HEK293 (cell line): Measurements from ENCODE around the gene NR3C2.

Experiments used
- CTCF ChIA-PET: fragments of 350-600 bp; formaldehyde crosslinking; extraction: SDS; loops from one replicate; lab custom pipeline; 2021; ENCODE audit warnings: antibody characterized with exemption; lab: Yijun Ruan, JAX
- POLR2A ChIA-PET: fragments of 300-600 bp; formaldehyde crosslinking; extraction: SDS; loops from one replicate; lab custom pipeline; 2020; ENCODE audit warnings: antibody characterized with exemption, inconsistent platforms; lab: Yijun Ruan, JAX
- H3K27ac ChIP-seq: fragments of 200-500 bp; sonication (Bioruptor generic); 2 replicates; pipeline ENCODE4 v1.5.1; 2014; ENCODE audit warnings: low read depth, low read length, control low read depth, inconsistent platforms; ENCODE audit errors: extremely low read depth
- H3K36me3 ChIP-seq, 2 experiments: fragments of 200-500 bp in 1 of 2; sonication (Bioruptor generic) in 1 of 2; 1 replicate in 1 of 2; 2 replicates in 1 of 2; pipeline ENCODE4 v1.5.1; 2014 to 2017; ENCODE audit warnings: inconsistent platforms in 2 of 2, low read length in 2 of 2; ENCODE audit not compliant: control insufficient read depth in 2 of 2, insufficient read depth in 1 of 2
- H3K4me1 ChIP-seq: fragments of 200-500 bp; sonication (Bioruptor generic); 2 replicates; pipeline ENCODE4 v1.5.1; 2014; ENCODE audit warnings: mild to moderate bottlenecking, low read length, inconsistent platforms; ENCODE audit not compliant: control insufficient read depth, insufficient read depth
- H3K4me3 ChIP-seq: 2 replicates; pipeline ENCODE4 v1.5.1; 2011; ENCODE audit warnings: low read depth, mild to moderate bottlenecking, control low read depth, low read length, moderate library complexity
- H3K9me3 ChIP-seq: fragments of 200-500 bp; sonication (Bioruptor generic); 2 replicates; pipeline ENCODE4 v1.5.1; 2014; ENCODE audit warnings: low read depth, low read length, inconsistent platforms; ENCODE audit not compliant: control insufficient read depth, insufficient read depth
- BCL6B ChIP-seq: fragments of 450-650 bp; formaldehyde crosslinking; IDR thresholded peaks from 2 replicates; pipeline ENCODE4 v1.5.1; 2017; ENCODE audit warnings: missing biosample characterization, missing genetic modification characterization
- CTCF ChIP-seq: fragments of 450-650 bp; formaldehyde crosslinking; IDR thresholded peaks from 2 replicates; pipeline ENCODE4 v1.5.1; 2016; ENCODE audit warnings: missing biosample characterization, missing genetic modification characterization
- EGR2 ChIP-seq: fragments of 450-650 bp; formaldehyde crosslinking; IDR thresholded peaks from 2 replicates; pipeline ENCODE4 v1.5.1; 2016; ENCODE audit warnings: low read depth, missing biosample characterization, missing genetic modification characterization
- KLF8 ChIP-seq: fragments of 450-650 bp; formaldehyde crosslinking; IDR thresholded peaks from 2 replicates; pipeline ENCODE4 v1.5.1; 2016; ENCODE audit warnings: missing biosample characterization, missing genetic modification characterization
- MEIS1 ChIP-seq: sonication (generic); formaldehyde crosslinking; IDR thresholded peaks from 2 replicates; pipeline ENCODE4 v1.8.1; 2022; ENCODE audit warnings: missing genetic modification reagents, mild to moderate bottlenecking, borderline replicate concordance
- OVOL3 ChIP-seq: fragments of 450-650 bp; formaldehyde crosslinking; IDR thresholded peaks from 2 replicates; pipeline ENCODE4 v1.5.1; 2016; ENCODE audit warnings: missing biosample characterization, missing genetic modification characterization
- PRDM1 ChIP-seq: fragments of 450-650 bp; formaldehyde crosslinking; IDR thresholded peaks from 2 replicates; pipeline ENCODE4; 2016; ENCODE audit warnings: missing biosample characterization, missing genetic modification characterization
- SP3 ChIP-seq: fragments of 450-650 bp; formaldehyde crosslinking; IDR thresholded peaks from 2 replicates; pipeline ENCODE4 v1.5.1; 2016; ENCODE audit warnings: missing biosample characterization, missing genetic modification characterization
- SP7 ChIP-seq: fragments of 450-650 bp; formaldehyde crosslinking; IDR thresholded peaks from 2 replicates; pipeline ENCODE4 v1.5.1; 2016; ENCODE audit warnings: missing biosample characterization, missing genetic modification characterization
- TSHZ1 ChIP-seq: fragments of 450-650 bp; formaldehyde crosslinking; IDR thresholded peaks from 2 replicates; pipeline ENCODE4 v1.5.1; 2016; ENCODE audit warnings: missing biosample characterization, missing genetic modification characterization, borderline replicate concordance
- WT1 ChIP-seq: fragments of 450-650 bp; formaldehyde crosslinking; IDR thresholded peaks from 2 replicates; pipeline ENCODE4 v1.5.1; 2016; ENCODE audit warnings: missing biosample characterization, missing genetic modification characterization
- ZBTB20 ChIP-seq: fragments of 450-650 bp; formaldehyde crosslinking; IDR thresholded peaks from 2 replicates; pipeline ENCODE4 v1.5.1; 2016; ENCODE audit warnings: missing biosample characterization, missing genetic modification characterization
- ZBTB7A ChIP-seq: fragments of 450-650 bp; formaldehyde crosslinking; IDR thresholded peaks from 2 replicates; pipeline ENCODE4 v1.5.1; 2016; ENCODE audit warnings: low read depth, missing biosample characterization, missing genetic modification characterization
- ZFHX2 ChIP-seq: fragments of 450-650 bp; formaldehyde crosslinking; conservative IDR thresholded peaks from 2 replicates; pipeline ENCODE4 v1.5.1; 2016; ENCODE audit warnings: missing biosample characterization, missing genetic modification characterization
- ZFP3 ChIP-seq: fragments of 450-650 bp; formaldehyde crosslinking; IDR thresholded peaks from 2 replicates; pipeline ENCODE4 v1.5.1; 2016; ENCODE audit warnings: low read depth, missing biosample characterization, missing genetic modification characterization
- ZFP37 ChIP-seq: fragments of 450-650 bp; formaldehyde crosslinking; IDR thresholded peaks from 2 replicates; pipeline ENCODE4 v1.5.1; 2016; ENCODE audit warnings: missing biosample characterization, missing genetic modification characterization
- ZFP41 ChIP-seq: fragments of 450-650 bp; formaldehyde crosslinking; IDR thresholded peaks from 2 replicates; pipeline ENCODE4 v1.5.1; 2016; ENCODE audit warnings: missing biosample characterization, missing genetic modification characterization, borderline replicate concordance
- ZNF138 ChIP-seq: fragments of 450-650 bp; formaldehyde crosslinking; IDR thresholded peaks from 2 replicates; pipeline ENCODE4 v1.5.1; 2016; ENCODE audit warnings: missing biosample characterization, missing genetic modification characterization, borderline replicate concordance
- ZNF146 ChIP-seq: fragments of 450-650 bp; formaldehyde crosslinking; IDR thresholded peaks from 2 replicates; pipeline ENCODE4 v1.5.1; 2016; ENCODE audit warnings: missing biosample characterization, missing genetic modification characterization
- ZNF302 ChIP-seq: fragments of 450-650 bp; formaldehyde crosslinking; IDR thresholded peaks from 2 replicates; pipeline ENCODE4 v1.5.1; 2016; ENCODE audit warnings: missing biosample characterization, missing genetic modification characterization, low read depth
- ZNF341 ChIP-seq: fragments of 450-650 bp; formaldehyde crosslinking; IDR thresholded peaks from 2 replicates; pipeline ENCODE4; 2016; ENCODE audit warnings: low read depth, missing biosample characterization, missing genetic modification characterization
- ZNF350 ChIP-seq: fragments of 450-650 bp; formaldehyde crosslinking; IDR thresholded peaks from 2 replicates; pipeline ENCODE4 v1.5.0; 2017; ENCODE audit warnings: missing biosample characterization, mild to moderate bottlenecking, missing genetic modification characterization
- ZNF449 ChIP-seq: fragments of 450-650 bp; formaldehyde crosslinking; IDR thresholded peaks from 2 replicates; pipeline ENCODE4 v1.5.1; 2017; ENCODE audit warnings: missing biosample characterization, mild to moderate bottlenecking, missing genetic modification characterization, moderate library complexity
- ZNF473 ChIP-seq: fragments of 450-650 bp; formaldehyde crosslinking; IDR thresholded peaks from 2 replicates; pipeline ENCODE4 v1.5.1; 2017; ENCODE audit warnings: missing biosample characterization, missing genetic modification characterization
- ZNF529 ChIP-seq: fragments of 450-650 bp; formaldehyde crosslinking; IDR thresholded peaks from 2 replicates; pipeline ENCODE4 v1.5.1; 2017; ENCODE audit warnings: missing genetic modification characterization, missing biosample characterization; ENCODE audit not compliant: insufficient replicate concordance
- ZNF626 ChIP-seq: fragments of 450-650 bp; sonication (Bioruptor Pico); formaldehyde crosslinking; IDR thresholded peaks from 2 replicates; pipeline ENCODE4 v1.5.1; 2018; ENCODE audit warnings: missing biosample characterization, missing genetic modification characterization, inconsistent platforms
- ZNF629 ChIP-seq: fragments of 450-650 bp; formaldehyde crosslinking; IDR thresholded peaks from 2 replicates; pipeline ENCODE4 v1.5.1; 2017; ENCODE audit warnings: missing biosample characterization, missing genetic modification characterization
- ZNF664 ChIP-seq: fragments of 450-650 bp; formaldehyde crosslinking; IDR thresholded peaks from 2 replicates; pipeline ENCODE4 v1.5.1; 2016; ENCODE audit warnings: missing biosample characterization, missing genetic modification characterization
- ZNF776 ChIP-seq: fragments of 450-650 bp; formaldehyde crosslinking; IDR thresholded peaks from 2 replicates; pipeline ENCODE4 v1.5.0; 2017; ENCODE audit warnings: missing biosample characterization, missing genetic modification characterization, borderline replicate concordance
- ZNF830 ChIP-seq: fragments of 450-650 bp; IDR thresholded peaks from 2 replicates; pipeline ENCODE4 v1.5.0; 2018; ENCODE audit warnings: missing biosample characterization, missing genetic modification characterization, low read depth, mild to moderate bottlenecking, moderate library complexity
- ZXDB ChIP-seq: fragments of 450-650 bp; formaldehyde crosslinking; IDR thresholded peaks from 2 replicates; pipeline ENCODE4 v1.5.1; 2016; ENCODE audit warnings: missing biosample characterization, missing genetic modification characterization

The NR3C2 gene

GRCh38 chr4:148444296-148445070, 2.3 kb upstream of the NR3C2 start:
- H3K9me3 ChIP-seq = no peaks in the 10 kb centered on the region
- ChIA-PET POLR2A (no interaction called here), CTCF (interaction anchor here (1.4 kb wide), 1 partner anchor 191 kb away, joined by 6 read pairs; no protein-coding TSS in a partner anchor)
- peak overlapping the region; percentile 85; the same call in 1 of the 2 replicates for H3K27ac ChIP-seq
- no peaks in the 10 kb centered on the region for H3K36me3 ChIP-seq
- H3K4me3 ChIP-seq = peak overlapping the region; percentile 61
- H3K4me1 ChIP-seq = peaks cover 11% of the 10 kb centered on the region
- no peak for TF ChIP-seq ZFP37 (tag by site-specific recombination)
- no peak for TF ChIP-seq ZNF138 (tag by site-specific recombination)
- TF ChIP-seq BCL6B (tag by site-specific recombination) = no peak
- no peak for TF ChIP-seq CTCF (tag by site-specific recombination)
- no peak for TF ChIP-seq ZNF776 (tag by site-specific recombination)
- no peak for TF ChIP-seq ZNF302
- no peak for TF ChIP-seq SP7 (tag by site-specific recombination)
- TF ChIP-seq ZNF146 (tag by site-specific recombination) = no peak
- TF ChIP-seq PRDM1 = no peak
- TF ChIP-seq ZNF629 (tag by site-specific recombination) = no peak
- no peak for TF ChIP-seq ZNF529 (tag by site-specific recombination)
- TF ChIP-seq ZFP3 = no peak
- TF ChIP-seq ZNF473 (tag by site-specific recombination) = no peak
- TF ChIP-seq SP3 (tag by site-specific recombination) = no peak
- TF ChIP-seq ZNF341 (tag by site-specific recombination) = peak; percentile 90
- TF ChIP-seq MEIS1 (CRISPR knock-in tag) = no peak
- no peak for TF ChIP-seq ZNF830
- TF ChIP-seq ZXDB = peak; percentile 43; the same call in 1 of the 2 replicates
- TF ChIP-seq WT1 (tag by site-specific recombination) = no peak
- peak; percentile 58; the same call in 1 of the 2 replicates for TF ChIP-seq ZFHX2 (tag by site-specific recombination)
- TF ChIP-seq ZNF350 = no peak
- peak; percentile 58; the same call in 1 of the 2 replicates for TF ChIP-seq ZBTB20 (tag by site-specific recombination)
- no peak for TF ChIP-seq ZFP41
- TF ChIP-seq TSHZ1 (tag by site-specific recombination) = no peak
- TF ChIP-seq ZNF449 (tag by site-specific recombination) = no peak
- no peak for TF ChIP-seq KLF8 (tag by site-specific recombination)
- no peak for TF ChIP-seq ZNF626 (tag by site-specific recombination)
- no peak for TF ChIP-seq ZNF664 (tag by site-specific recombination)
- no peak for TF ChIP-seq OVOL3 (tag by site-specific recombination)
- no peak for TF ChIP-seq ZBTB7A (tag by site-specific recombination)
- peak; percentile 11; the same call in 1 of the 2 replicates for TF ChIP-seq EGR2
